Kidney (tissue), 14 donors: ENCODE measurements around the gene BLOC1S3. TPM values are rescaled to one million over a fixed set of nuclear protein-coding genes. Genes with fewer than 3 reads are reported as not detected.

Source experiments
- DNase-seq, 5 donors: peaks; one replicate each; pipeline ENCODE4 v3.0.0-alpha.2; 2013 to 2020
- FAIRE-seq: peaks from 2 replicates; lab custom pipeline; 2012; peaks lifted over from hg19 to GRCh38; lab: Jason Lieb, UNC
- H3K27ac ChIP-seq, 2 donors: one replicate each; pipeline ENCODE4 v1.7.0; 2013; ENCODE audit warnings: low read depth in 2 of 2, low read length in 2 of 2, inconsistent platforms in 1 of 2
- H3K27me3 ChIP-seq: one replicate; pipeline ENCODE4 v1.7.1; 2013; ENCODE audit warnings: low read length, inconsistent platforms; ENCODE audit not compliant: control insufficient read depth, insufficient read depth
- H3K36me3 ChIP-seq, 3 donors: one replicate each; pipeline versions ENCODE4 v1.7.0 to v1.7.1; 2013; ENCODE audit warnings: low read length in 3 of 3, control low read depth in 1 of 3, inconsistent platforms in 1 of 3; ENCODE audit not compliant: insufficient read depth in 3 of 3, control insufficient read depth in 2 of 3
- H3K4me1 ChIP-seq, 3 donors: one replicate each; pipeline versions ENCODE4 v1.7.0 to v1.7.1; 2013; ENCODE audit warnings: low read length in 3 of 3, inconsistent platforms in 1 of 3, low read depth in 1 of 3; ENCODE audit not compliant: control insufficient read depth in 2 of 3, insufficient read depth in 2 of 3
- H3K4me3 ChIP-seq, 3 donors: one replicate each; pipeline versions ENCODE4 v1.7.0 to v1.8.1; 2013; ENCODE audit warnings: low read length in 3 of 3, control low read depth in 1 of 3, inconsistent platforms in 1 of 3
- H3K9ac ChIP-seq, 3 donors: one replicate each; pipeline versions ENCODE4 v1.7.0 to v1.7.1; 2013; ENCODE audit warnings: low read length in 3 of 3, control low read depth in 1 of 3, inconsistent platforms in 1 of 3
- H3K9me3 ChIP-seq, 3 donors: one replicate each; pipeline versions ENCODE4 v1.7.0 to v1.7.1; 2013; ENCODE audit warnings: low read length in 3 of 3, control low read depth in 1 of 3, inconsistent platforms in 1 of 3; ENCODE audit not compliant: control insufficient read depth in 2 of 3, insufficient read depth in 1 of 3
- CTCF ChIP-seq: IDR thresholded peaks from 3 replicates; pipeline ENCODE4 v1.5.1; 2012; ENCODE audit warnings: mild to moderate bottlenecking, moderate library complexity, borderline replicate concordance; ENCODE audit not compliant: insufficient read depth; ENCODE audit errors: extremely low read depth
- intact Hi-C: fragments of 100-400 bp; cut with DNase I; formaldehyde crosslinking; loops from one replicate; pipeline ENCODE4 v1.11.1; 2022
- polyA plus RNA-seq: library from polyadenylated mRNA; stranded (reverse); fragments of 350-450 nt; fragmentation: Illumina TruSeq; extraction: RNeasy Lipid Tissue Mini Kit (QIAGEN cat#74804); gene quantifications from one replicate; pipeline ENCODE4 v1.2.3, GENCODE V29; 2014; ENCODE audit warnings: low read depth, low replicate concordance; ENCODE audit not compliant: insufficient read depth
- total RNA-seq: library from RNA; stranded (reverse); fragmentation: NEBNext Ultra II Directional; extraction: Animal tissue kit (Norgen Biotek cat#: 25700); gene quantifications from one replicate; pipeline ENCODE4 v1.2.1, GENCODE V29; 2021
- donor health status: control.
- donor health status: control.
- donor health status: control.
- donor health status: control.
- donor health status: control.
- donor health status: DM: yes; HTN: yes; CAD: no.
- donor health status: Normal renal cell carcinoma (clear cell type).

The BLOC1S3 gene
- total and polyA plus RNA-seq, 2 donors from 2014 or later: 5.2 to 13.2 TPM

- DNase-seq (no peak), FAIRE-seq (no peak)
- Histone ChIP-seq H3K4me1 (peaks cover 0 to 18% (median 0%) of the 10 kb centered on the region in 3 donors), H3K9ac (no peak overlapping the region), H3K27me3 (peaks cover 12% of the 10 kb centered on the region), H3K4me3 (no peak overlapping the region), H3K36me3 (peaks cover 0 to 6% (median 0%) of the 10 kb centered on the region in 3 donors), H3K27ac (no peak overlapping the region), H3K9me3 (no peaks in the 10 kb centered on the region)
- intact Hi-C loops: no loop called here
- TF ChIP-seq CTCF: no peak
Measured at GRCh38 chr19:45150180-45150579, 28.4 kb upstream of the BLOC1S3 start.

- DNase-seq: peak in 2 of 5 donors; percentile 52 to 56
- Histone ChIP-seq H3K27ac (no peak overlapping the region), H3K27me3 (peaks cover 12% of the 10 kb centered on the region), H3K9me3 (no peaks in the 10 kb centered on the region), H3K36me3 (peaks cover 0 to 6% (median 0%) of the 10 kb centered on the region in 3 donors), H3K4me3 (no peak overlapping the region), H3K4me1 (peaks cover 0 to 18% (median 0%) of the 10 kb centered on the region in 3 donors), H3K9ac (no peak overlapping the region)
- intact Hi-C loops: no loop called here
- TF ChIP-seq CTCF: no peak
- no peak for FAIRE-seq
Measured at GRCh38 chr19:45150751-45151281, 27.8 kb upstream of the BLOC1S3 start.

GRCh38 chr19:45151320-45151719, 27.3 kb upstream of the BLOC1S3 start:
- no peak overlapping the region for H3K4me3 ChIP-seq
- intact Hi-C loops: no loop called here
- peak in 1 of 5 donors; percentile 51 for DNase-seq
- peaks cover 0 to 2% (median 0%) of the 10 kb centered on the region in 3 donors for H3K36me3 ChIP-seq
- peaks cover 0 to 18% (median 0%) of the 10 kb centered on the region in 3 donors for H3K4me1 ChIP-seq
- H3K27ac ChIP-seq: no peak overlapping the region
- no peak for FAIRE-seq
- TF ChIP-seq CTCF: no peak
- peaks cover 12% of the 10 kb centered on the region for H3K27me3 ChIP-seq
- H3K9me3 ChIP-seq: no peaks in the 10 kb centered on the region
- no peak overlapping the region for H3K9ac ChIP-seq
